Renal cortex interstitium (tissue), 11 donors: ENCODE data around the gene FBXO24. TPM values are rescaled to one million over a fixed set of nuclear protein-coding genes. Genes with fewer than 3 reads are reported as not detected.
"Not testable (repeated sequence)": the region's sequence is repeated elsewhere in the genome, so short reads cannot be mapped to it uniquely, and the experiment has no call there.

ENCODE experiments used
- DNase-seq, 11 donors: peaks; one replicate each; pipeline ENCODE4 v3.0.0-alpha.2; 2013; ENCODE audit warnings: low read depth in 9 of 11, low spot score in 4 of 11; ENCODE audit errors: extremely low read depth in 1 of 11
- polyA plus RNA-seq, 3 donors: library from polyadenylated mRNA; unstranded; fragments of 120-200 nt; gene quantifications; one replicate each; pipeline ENCODE4 v1.2.1, GENCODE V29; 2013; ENCODE audit not compliant: insufficient read length in 3 of 3

Gene FBXO24
- polyA plus RNA-seq, 3 donors = 1.7 to 2.5 (median 1.7) TPM

DNA sequence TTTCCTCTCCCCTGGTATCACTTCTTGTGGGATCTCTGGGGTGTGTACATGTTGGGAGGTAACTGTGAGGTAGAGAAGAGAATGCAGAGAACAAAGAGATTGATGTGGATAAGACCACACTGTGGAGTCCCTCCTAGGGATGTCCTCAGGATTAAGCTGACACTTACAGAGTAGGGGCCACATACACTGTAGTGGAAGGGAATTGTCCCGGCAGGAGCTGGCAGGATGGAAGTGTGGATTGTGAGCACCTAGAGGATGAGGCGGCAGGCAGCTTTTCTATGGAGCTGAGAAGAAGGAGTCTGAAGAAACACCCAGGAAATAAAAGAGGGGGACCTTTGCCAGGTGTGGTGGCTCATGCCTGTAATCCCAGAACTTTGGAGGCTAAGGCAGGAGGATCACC lies 33.6 kb upstream of the FBXO24 start:
- DNase-seq = no peak

GRCh38 chr7:100553032-100553431 lies 33.1 kb upstream of the FBXO24 start:
- no peak for DNase-seq

- DNase-seq = no peak
These were observed 30.4 kb upstream of the FBXO24 start for GRCh38 chr7:100555701-100556100.

GRCh38 chr7:100556541-100556940 lies 29.6 kb upstream of the FBXO24 start:
- DNase-seq = no peak

GRCh38 chr7:100559127-100559526 lies 27.0 kb upstream of the FBXO24 start:
- DNase-seq = no peak

DNA sequence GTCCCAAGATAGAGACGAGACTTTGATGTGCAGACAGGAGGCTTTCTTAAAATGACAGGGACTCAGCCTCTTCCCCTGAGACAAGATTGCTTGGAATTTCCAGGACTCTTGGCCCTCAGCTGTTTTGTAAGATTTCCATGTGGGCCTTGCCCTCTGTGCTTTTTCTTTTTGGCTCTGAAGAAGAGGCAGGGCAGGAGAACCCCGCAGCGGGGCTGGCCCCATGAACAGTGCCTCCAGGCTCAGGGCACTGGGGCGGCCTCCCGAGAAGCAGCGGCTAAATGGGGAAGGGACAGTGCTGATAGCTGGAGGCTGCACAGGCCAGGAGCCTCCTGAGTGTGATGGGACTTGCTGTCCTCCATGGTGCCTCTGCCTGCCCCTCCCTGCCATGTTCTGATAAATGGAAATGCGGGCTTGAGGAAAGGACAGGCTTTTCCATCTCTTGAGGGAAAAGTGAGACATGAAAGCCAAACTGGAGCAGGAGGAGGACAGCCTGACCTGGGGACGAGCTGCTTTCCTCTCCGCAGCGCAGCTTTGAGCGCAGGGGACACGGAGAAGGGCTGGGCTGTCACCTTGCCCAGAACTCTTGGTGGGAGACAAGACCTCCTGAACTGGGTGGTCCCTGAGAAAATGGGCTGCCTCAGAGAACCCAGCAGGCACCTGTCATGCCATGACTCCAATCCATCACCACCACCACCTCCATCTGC lies 24.5 kb upstream of the FBXO24 start:
- no peak for DNase-seq

- DNase-seq = no peak
These were observed 23.7 kb upstream of the FBXO24 start for GRCh38 chr7:100562195-100563099.

DNA sequence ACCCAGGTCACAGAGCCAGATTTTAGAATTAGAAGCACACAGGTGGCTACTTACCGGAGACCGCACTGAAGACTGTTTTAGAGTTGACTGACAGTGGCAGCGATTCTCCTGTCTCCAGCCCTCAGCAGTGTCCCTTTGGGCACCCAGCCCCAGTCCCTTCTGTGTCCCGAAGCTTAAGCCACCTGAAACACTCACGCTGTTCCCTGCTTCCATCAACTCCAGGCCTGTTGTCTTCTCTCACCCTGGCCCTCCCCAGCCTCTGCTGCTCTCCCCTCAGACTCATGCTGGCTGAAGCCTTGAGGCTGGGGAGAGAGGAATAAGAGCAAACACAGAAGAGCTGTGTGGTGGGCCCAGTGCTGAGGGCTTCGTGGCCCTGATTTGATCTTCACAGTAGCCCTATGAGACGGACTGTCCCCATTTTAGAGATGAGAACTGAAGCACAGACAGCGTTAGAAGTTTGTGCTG lies 23.0 kb upstream of the FBXO24 start:
- DNase-seq = no peak

DNA sequence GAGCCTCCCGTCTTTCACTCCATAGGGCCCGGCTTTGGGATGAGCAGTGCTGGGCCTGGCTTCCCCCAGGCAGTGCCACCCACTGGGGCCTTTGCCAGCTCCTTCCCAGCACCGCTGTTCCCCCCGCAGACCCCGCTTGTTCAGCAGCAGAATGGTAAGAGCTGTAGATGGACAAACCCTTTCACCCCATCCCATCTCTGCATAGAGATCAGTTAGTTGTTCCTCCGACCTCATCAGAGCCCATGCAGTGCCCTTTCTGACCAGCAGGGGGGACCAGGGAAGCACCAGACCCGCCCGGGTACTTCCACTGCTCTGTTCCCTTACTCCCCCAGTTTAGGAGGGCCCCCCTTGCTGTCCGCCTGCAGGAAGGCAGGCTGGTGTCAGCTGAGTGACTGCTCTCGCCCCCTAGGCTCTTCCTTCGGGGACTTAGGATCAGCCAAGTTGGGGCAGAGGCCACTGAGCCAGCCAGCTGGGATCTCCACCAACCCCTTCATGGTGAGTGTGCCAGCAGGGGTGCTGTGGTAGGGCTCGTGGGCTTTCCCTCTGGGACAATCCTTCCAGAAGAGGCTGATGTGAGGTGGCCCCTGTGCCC lies 22.2 kb upstream of the FBXO24 start:
- peak in 1 of 11 donors; percentile 69 for DNase-seq

GRCh38 chr7:100564405-100564804 lies 21.7 kb upstream of the FBXO24 start:
- DNase-seq = not testable (repeated sequence)

DNA sequence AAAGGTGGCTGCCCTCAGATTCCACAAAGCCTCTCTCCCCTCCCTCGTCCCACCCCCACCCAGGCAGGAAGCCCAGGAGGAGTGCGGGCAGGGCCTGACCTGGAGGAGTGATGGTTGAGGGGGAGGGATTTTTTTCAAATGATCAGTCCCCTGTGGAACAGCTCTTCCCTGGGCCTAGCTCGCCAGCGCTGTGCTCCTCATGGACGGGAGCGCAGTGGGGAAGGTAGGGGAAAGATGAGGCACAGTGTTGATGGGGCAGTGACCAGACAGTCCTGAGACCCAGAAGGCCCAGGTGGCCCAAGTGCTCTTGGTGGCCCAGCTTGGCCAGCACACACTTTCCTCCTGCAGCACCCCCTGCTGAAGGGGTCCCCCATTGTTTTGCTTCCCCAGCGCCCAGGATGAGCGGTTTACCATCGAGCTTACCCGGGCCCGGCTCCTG lies 21.0 kb upstream of the FBXO24 start:
- no peak for DNase-seq

GRCh38 chr7:100566018-100566531 lies 20.1 kb upstream of the FBXO24 start:
- DNase-seq = no peak

- no peak for DNase-seq
These were observed 18.9 kb upstream of the FBXO24 start for GRCh38 chr7:100567031-100567730.

- no peak for DNase-seq
These were observed 18.4 kb upstream of the FBXO24 start for GRCh38 chr7:100567751-100568175.

DNA sequence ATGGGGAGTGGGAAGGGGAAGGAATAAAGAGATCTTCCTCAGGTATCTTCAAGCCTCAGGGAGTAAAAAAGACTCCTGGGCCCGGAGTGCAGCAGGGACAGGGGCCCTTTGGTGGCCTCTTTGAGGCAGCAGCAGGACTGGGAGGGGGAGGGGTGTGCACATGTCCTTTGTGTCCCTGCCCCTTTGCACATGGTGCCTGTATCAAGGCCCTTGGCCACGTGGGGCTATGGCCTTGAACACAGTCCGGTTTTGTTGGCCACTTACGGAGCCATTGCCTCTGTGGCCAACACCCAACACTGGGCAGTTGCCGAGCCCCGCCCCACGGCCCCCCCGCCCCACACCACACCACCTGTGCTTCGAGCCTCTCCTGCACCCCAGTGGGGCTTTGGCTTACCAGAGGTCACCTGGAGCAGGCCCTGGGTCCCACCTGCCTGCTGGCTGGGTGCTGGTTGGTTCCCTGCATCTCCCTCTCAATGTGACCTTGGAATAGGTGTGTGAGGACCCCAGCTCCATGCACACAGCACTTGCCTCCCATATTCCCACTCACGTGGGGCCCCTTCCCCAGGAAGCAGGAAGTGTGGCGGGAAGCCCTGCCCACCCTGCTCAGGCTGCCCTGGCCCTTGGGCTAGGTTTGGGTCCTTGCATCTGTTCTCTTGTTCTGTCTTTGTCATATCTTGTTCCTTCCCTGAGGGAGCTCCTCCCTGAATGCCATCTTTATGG lies 17.8 kb upstream of the FBXO24 start:
- no peak for DNase-seq

DNA sequence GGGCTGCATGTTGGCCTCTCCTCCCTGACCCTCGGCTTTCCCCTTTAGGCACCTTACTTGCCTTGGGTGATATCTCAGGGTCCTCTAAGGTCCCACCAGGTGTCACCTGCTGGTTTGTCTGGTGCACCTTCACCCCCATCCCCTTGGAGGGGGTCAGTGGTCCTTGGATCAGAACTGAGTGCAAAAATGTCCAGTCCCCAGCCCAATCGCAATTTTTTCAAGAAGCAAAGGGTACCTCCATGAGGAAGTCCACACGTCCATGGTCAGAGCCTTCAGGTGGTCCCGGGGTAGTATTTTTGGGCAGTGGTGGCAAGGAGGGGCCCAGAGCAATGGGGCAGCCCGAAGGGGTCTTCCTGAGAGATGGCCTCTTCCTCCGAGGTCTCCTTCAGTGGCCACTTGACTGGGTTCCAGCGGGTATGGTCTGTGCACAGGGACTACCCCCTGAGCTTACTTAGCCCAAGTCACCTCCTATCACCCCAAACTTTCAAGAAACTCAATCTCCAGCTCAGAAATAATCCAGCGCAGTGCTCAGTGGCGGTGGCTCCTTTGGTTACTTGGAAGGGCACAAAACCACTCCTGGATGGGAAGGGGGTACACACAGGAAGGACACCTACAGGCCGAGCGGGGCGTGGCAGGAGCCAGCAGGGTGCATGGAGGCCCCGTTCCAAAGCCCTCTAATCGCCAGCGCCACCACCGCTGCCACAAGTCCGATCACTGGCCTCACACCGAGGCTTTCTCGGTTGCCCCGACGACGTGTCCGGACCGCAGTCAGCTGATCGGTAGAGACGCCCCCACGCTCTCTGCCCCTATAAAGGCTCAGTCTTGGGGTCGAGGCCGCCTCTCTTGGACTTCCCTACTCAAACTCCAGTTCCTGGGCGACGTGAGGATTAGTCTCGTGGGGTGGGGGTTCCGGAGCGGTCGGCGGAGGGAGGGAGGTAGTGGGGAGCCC lies 17.0 kb upstream of the FBXO24 start:
- DNase-seq = no peak
